Ecto neural progenitor cell (in vitro differentiated cells): ENCODE data around the gene AAGAB.
"Not testable (repeated sequence)": the region's sequence is repeated elsewhere in the genome, so short reads cannot be mapped to it uniquely, and the experiment has no call there.

Source experiments
- DNase-seq: peaks from one replicate; pipeline ENCODE4 v3.0.0-alpha.2; 2018; ENCODE audit warnings: low spot score

Gene AAGAB

GRCh38 chr15:67171471-67171870, 83.0 kb downstream of the AAGAB start:
- no peak for DNase-seq

- no peak for DNase-seq
Measured at GRCh38 chr15:67170143-67170925, 84.1 kb downstream of the AAGAB start.

- DNase-seq = no peak
Measured at GRCh38 chr15:67168694-67169093, 85.8 kb downstream of the AAGAB start.

- DNase-seq = no peak
Measured at GRCh38 chr15:67167091-67167490, 87.4 kb downstream of the AAGAB start.

GRCh38 chr15:67166280-67167009, 88.0 kb downstream of the AAGAB start:
- DNase-seq = no peak

- DNase-seq = no peak
Measured at GRCh38 chr15:67165254-67166253, 88.9 kb downstream of the AAGAB start.

- DNase-seq = peak; percentile 65
Measured at GRCh38 chr15:67164811-67165253, 89.6 kb downstream of the AAGAB start.

- no peak for DNase-seq
Measured at GRCh38 chr15:67164401-67164791, 90.1 kb downstream of the AAGAB start.

GRCh38 chr15:67163180-67163579, 91.3 kb downstream of the AAGAB start:
- DNase-seq = no peak

GRCh38 chr15:67161881-67162280, 92.6 kb downstream of the AAGAB start:
- DNase-seq = no peak

- DNase-seq = no peak
Measured at GRCh38 chr15:67161412-67161811, 93.0 kb downstream of the AAGAB start.

GRCh38 chr15:67158367-67158766, 96.1 kb downstream of the AAGAB start:
- no peak for DNase-seq

- no peak for DNase-seq
Measured at GRCh38 chr15:67157521-67158252, 96.8 kb downstream of the AAGAB start.

- no peak for DNase-seq
Measured at GRCh38 chr15:67156834-67157233, 97.6 kb downstream of the AAGAB start.

- no peak for DNase-seq
Measured at GRCh38 chr15:67156426-67156825, 98.0 kb downstream of the AAGAB start.

- no peak for DNase-seq
Measured at GRCh38 chr15:67154249-67154648, 100.2 kb downstream of the AAGAB start.

GRCh38 chr15:67153044-67153443, 101.4 kb downstream of the AAGAB start:
- DNase-seq = not testable (repeated sequence)

GRCh38 chr15:67152429-67152828, 102.0 kb downstream of the AAGAB start:
- DNase-seq = no peak
